ENCODE data around the gene MYO1B. TPM values are rescaled to one million over a fixed set of nuclear protein-coding genes. Genes with fewer than 3 reads are reported as not detected.
A peak's percentile ranks its signal among the peaks of the same experiment; 100 is the strongest.

MYO1B gene
- total and polyA plus RNA-seq, 2 donors (not counting 1 experiment from before 2014, with no cell fraction given), result 151 to 194 TPM

DNA sequence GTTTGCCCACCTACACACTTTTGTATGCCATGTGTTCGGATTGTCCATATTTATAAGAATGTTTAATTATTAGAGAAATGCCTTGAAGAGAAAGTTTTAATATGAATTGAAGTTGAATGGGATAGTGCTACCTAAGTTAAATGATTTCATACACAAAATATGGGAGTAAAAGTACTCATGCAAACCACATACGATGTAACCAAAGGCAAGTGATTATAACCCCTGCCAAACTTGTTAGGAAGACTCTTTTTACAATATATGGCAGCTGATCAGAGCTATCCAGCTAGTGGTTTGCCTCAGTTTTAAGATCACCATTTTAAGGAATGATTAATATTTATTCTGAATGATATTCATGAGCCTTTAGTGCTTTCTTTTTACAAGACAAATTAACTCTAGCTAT is 106.7 kb downstream of the MYO1B start:
- no peak overlapping the region for H3K9ac ChIP-seq (ENCODE audit: insufficient read depth, low read length)
- no peak overlapping the region for H3K4me3 ChIP-seq (replicated peaks in 1 of 4; ENCODE audit: control extremely low read depth in 1 of 4, insufficient read depth in 1 of 4, low read depth in 3 of 4, low read length in 4 of 4)
- H3K27ac ChIP-seq (ENCODE audit: insufficient read depth, low read length), result peak overlapping the region; percentile 46
- H3K4me1 ChIP-seq (ENCODE audit: control insufficient read depth, extremely low read depth, insufficient read depth, low read length), result peaks cover 26% of the 10 kb centered on the region
- no peaks in the 10 kb centered on the region for H4K20me1 ChIP-seq (ENCODE audit: control insufficient read depth, extremely low read depth, insufficient read depth, low read length)
- H3K27me3 ChIP-seq (ENCODE audit: control insufficient read depth, insufficient read depth, low read length), result no peaks in the 10 kb centered on the region
- H3K36me3 ChIP-seq (ENCODE audit: control insufficient read depth, insufficient read depth, low read length), result peaks cover 4% of the 10 kb centered on the region
- H3K79me2 ChIP-seq (ENCODE audit: control insufficient read depth, insufficient read depth, low read length), result peaks cover 5% of the 10 kb centered on the region
- no peak overlapping the region for H2AFZ ChIP-seq (ENCODE audit: low read length)
- peak; percentile 71 for DNase-seq (ENCODE audit: low read depth in 2 of 2)
- no peaks in the 10 kb centered on the region for H3K9me3 ChIP-seq (ENCODE audit: control insufficient read depth, insufficient read depth, low read depth, low read length)
- TF ChIP-seq CTCF (conservative IDR thresholded peaks at IDR 0.05 in 1 of 2, IDR thresholded peaks at IDR 0.05 in 1 of 2; ENCODE audit: low read depth in 1 of 2, low read length in 2 of 2) (no peak), EZH2 (IDR thresholded peaks at IDR 0.05; ENCODE audit: low read length, missing control alignments) (no peak)
- no peak overlapping the region for H3K4me2 ChIP-seq (ENCODE audit: extremely low read depth, insufficient read depth, low read length)

DNA sequence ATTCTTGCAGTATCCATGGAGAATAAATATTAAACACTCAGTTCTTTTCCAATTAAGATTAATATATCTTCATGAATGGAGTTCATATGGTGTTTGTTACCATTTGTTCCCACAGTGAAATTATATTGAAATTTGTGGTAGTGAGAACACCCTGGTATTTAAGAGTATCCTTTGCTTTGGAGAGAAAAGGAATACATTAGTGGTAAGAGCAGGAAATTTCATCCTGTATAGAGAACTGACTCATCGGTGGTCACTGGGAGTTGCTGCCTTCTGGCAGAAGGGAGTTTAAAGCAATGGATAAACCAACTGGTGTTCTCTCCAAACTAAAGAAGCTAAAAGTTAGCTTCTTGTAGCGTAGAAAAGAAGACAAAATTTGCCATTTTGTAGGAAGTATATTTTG is 107.3 kb downstream of the MYO1B start:
- H3K36me3 ChIP-seq (ENCODE audit: control insufficient read depth, insufficient read depth, low read length), result peaks cover 4% of the 10 kb centered on the region

DNA sequence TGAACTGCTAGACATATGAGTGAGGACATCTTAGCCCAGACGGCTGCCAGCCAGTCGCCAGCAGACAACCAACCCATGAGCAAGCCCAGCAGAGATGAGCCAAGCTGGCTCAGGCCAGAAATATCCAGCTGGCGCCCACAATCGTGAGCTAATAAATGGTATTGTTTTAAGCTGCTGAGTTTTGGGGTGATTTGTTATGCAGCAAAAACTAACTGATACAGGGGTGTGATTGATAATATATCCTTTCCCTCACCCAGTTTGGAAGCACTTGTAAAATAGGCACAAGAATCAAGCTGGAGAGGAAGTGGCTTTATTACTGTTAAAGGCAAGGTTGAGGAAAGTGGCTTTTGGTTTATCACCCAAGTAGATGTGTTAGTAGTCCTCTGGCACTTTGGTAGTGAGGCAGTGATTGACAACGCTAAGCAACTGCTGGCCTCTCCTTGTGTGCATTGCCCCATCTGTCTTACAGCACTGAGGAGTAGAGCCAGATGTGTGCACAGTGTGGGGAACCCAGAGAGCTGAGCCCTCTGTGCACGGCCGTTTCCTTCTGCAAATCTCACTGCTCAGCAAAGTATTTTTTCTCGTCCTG is 110.1 kb downstream of the MYO1B start:
- Histone ChIP-seq H4K20me1 (ENCODE audit: control insufficient read depth, extremely low read depth, insufficient read depth, low read length) (no peaks in the 10 kb centered on the region), H3K9ac (ENCODE audit: insufficient read depth, low read length) (no peak overlapping the region), H3K36me3 (ENCODE audit: control insufficient read depth, insufficient read depth, low read length) (peaks cover 4% of the 10 kb centered on the region), H3K27me3 (ENCODE audit: control insufficient read depth, insufficient read depth, low read length) (no peaks in the 10 kb centered on the region), H3K4me2 (ENCODE audit: extremely low read depth, insufficient read depth, low read length) (no peak overlapping the region), H3K9me3 (ENCODE audit: control insufficient read depth, insufficient read depth, low read depth, low read length) (no peaks in the 10 kb centered on the region), H3K27ac (ENCODE audit: insufficient read depth, low read length) (no peak overlapping the region), H3K4me1 (ENCODE audit: control insufficient read depth, extremely low read depth, insufficient read depth, low read length) (peaks cover 20% of the 10 kb centered on the region), H2AFZ (ENCODE audit: low read length) (no peak overlapping the region), H3K79me2 (ENCODE audit: control insufficient read depth, insufficient read depth, low read length) (peaks cover 2% of the 10 kb centered on the region), H3K4me3 (replicated peaks in 1 of 4; ENCODE audit: control extremely low read depth in 1 of 4, insufficient read depth in 1 of 4, low read depth in 3 of 4, low read length in 4 of 4) (no peak overlapping the region)
- DNase-seq (ENCODE audit: low read depth in 2 of 2), result no peak
- TF ChIP-seq CTCF (conservative IDR thresholded peaks at IDR 0.05 in 1 of 2, IDR thresholded peaks at IDR 0.05 in 1 of 2; ENCODE audit: low read depth in 1 of 2, low read length in 2 of 2) (no peak), EZH2 (IDR thresholded peaks at IDR 0.05; ENCODE audit: low read length, missing control alignments) (no peak)

More for the DNA sequence above, 107.3 kb downstream of the MYO1B start:
- H3K27me3 ChIP-seq (ENCODE audit: control insufficient read depth, insufficient read depth, low read length), result no peaks in the 10 kb centered on the region
- H3K9me3 ChIP-seq (ENCODE audit: control insufficient read depth, insufficient read depth, low read depth, low read length), result no peaks in the 10 kb centered on the region
- H3K27ac ChIP-seq (ENCODE audit: insufficient read depth, low read length), result no peak overlapping the region
- H3K4me3 ChIP-seq (replicated peaks in 1 of 4; ENCODE audit: control extremely low read depth in 1 of 4, insufficient read depth in 1 of 4, low read depth in 3 of 4, low read length in 4 of 4), result no peak overlapping the region
- peaks cover 7% of the 10 kb centered on the region for H3K79me2 ChIP-seq (ENCODE audit: control insufficient read depth, insufficient read depth, low read length)
- H4K20me1 ChIP-seq (ENCODE audit: control insufficient read depth, extremely low read depth, insufficient read depth, low read length), result no peaks in the 10 kb centered on the region
- no peak overlapping the region for H3K9ac ChIP-seq (ENCODE audit: insufficient read depth, low read length)
- peak; percentile 85 to 92 for DNase-seq (ENCODE audit: low read depth in 2 of 2)
- no peak for TF ChIP-seq CTCF (conservative IDR thresholded peaks at IDR 0.05 in 1 of 2, IDR thresholded peaks at IDR 0.05 in 1 of 2; ENCODE audit: low read depth in 1 of 2, low read length in 2 of 2)
- no peak for TF ChIP-seq EZH2 (IDR thresholded peaks at IDR 0.05; ENCODE audit: low read length, missing control alignments)
- H3K4me1 ChIP-seq (ENCODE audit: control insufficient read depth, extremely low read depth, insufficient read depth, low read length), result peaks cover 25% of the 10 kb centered on the region
- H3K4me2 ChIP-seq (ENCODE audit: extremely low read depth, insufficient read depth, low read length), result peak overlapping the region; percentile 32
- H2AFZ ChIP-seq (ENCODE audit: low read length), result no peak overlapping the region

Data from fibroblast of lung (primary cell).